ENCODE results near the gene ZACN. TPM values are rescaled to one million over a fixed set of nuclear protein-coding genes. Genes with fewer than 3 reads are reported as not detected.
"Not testable (repeated sequence)": the region's sequence is repeated elsewhere in the genome, so short reads cannot be mapped to it uniquely, and the experiment has no call there.

The ZACN gene
- total RNA-seq, 2 donors from 2014 or later, result not detected

GRCh38 chr17:76076146-76076764 lies 2.7 kb upstream of the ZACN start:
- no peak for DNase-seq (ENCODE audit: low spot score)
- Histone ChIP-seq H3K27ac (no peak overlapping the region), H3K36me3 (no peaks in the 10 kb centered on the region), H3K4me3 (no peak overlapping the region), H3K9me3 (no peaks in the 10 kb centered on the region), H3K27me3 (peaks cover 31 to 46% of the 10 kb centered on the region in 2 donors), H3K4me1 (peaks cover 0 to 60% of the 10 kb centered on the region in 2 donors)
- TF ChIP-seq, protein P1, sequence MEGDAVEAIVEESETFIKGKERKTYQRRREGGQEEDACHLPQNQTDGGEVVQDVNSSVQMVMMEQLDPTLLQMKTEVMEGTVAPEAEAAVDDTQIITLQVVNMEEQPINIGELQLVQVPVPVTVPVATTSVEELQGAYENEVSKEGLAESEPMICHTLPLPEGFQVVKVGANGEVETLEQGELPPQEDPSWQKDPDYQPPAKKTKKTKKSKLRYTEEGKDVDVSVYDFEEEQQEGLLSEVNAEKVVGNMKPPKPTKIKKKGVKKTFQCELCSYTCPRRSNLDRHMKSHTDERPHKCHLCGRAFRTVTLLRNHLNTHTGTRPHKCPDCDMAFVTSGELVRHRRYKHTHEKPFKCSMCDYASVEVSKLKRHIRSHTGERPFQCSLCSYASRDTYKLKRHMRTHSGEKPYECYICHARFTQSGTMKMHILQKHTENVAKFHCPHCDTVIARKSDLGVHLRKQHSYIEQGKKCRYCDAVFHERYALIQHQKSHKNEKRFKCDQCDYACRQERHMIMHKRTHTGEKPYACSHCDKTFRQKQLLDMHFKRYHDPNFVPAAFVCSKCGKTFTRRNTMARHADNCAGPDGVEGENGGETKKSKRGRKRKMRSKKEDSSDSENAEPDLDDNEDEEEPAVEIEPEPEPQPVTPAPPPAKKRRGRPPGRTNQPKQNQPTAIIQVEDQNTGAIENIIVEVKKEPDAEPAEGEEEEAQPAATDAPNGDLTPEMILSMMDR (IDR thresholded peaks at IDR 0.05), result no peak

- H3K27me3 ChIP-seq, result peaks cover 31 to 46% of the 10 kb centered on the region in 2 donors
- no peak overlapping the region for H3K27ac ChIP-seq
- H3K36me3 ChIP-seq, result no peaks in the 10 kb centered on the region
- no peak for DNase-seq (ENCODE audit: low spot score)
- no peak overlapping the region for H3K4me3 ChIP-seq
- H3K9me3 ChIP-seq, result no peaks in the 10 kb centered on the region
- TF ChIP-seq, protein P1 (IDR thresholded peaks at IDR 0.05), result no peak
- H3K4me1 ChIP-seq, result peaks cover 0 to 55% of the 10 kb centered on the region in 2 donors
Measured at GRCh38 chr17:76076765-76077583, 2.0 kb upstream of the ZACN start.

- H3K36me3 ChIP-seq, result no peaks in the 10 kb centered on the region
- H3K27me3 ChIP-seq, result peaks cover 31 to 46% of the 10 kb centered on the region in 2 donors
- H3K4me1 ChIP-seq, result peaks cover 0 to 55% of the 10 kb centered on the region in 2 donors
- H3K27ac ChIP-seq, result no peak overlapping the region
- TF ChIP-seq, protein P1 (IDR thresholded peaks at IDR 0.05), result no peak
- no peak overlapping the region for H3K4me3 ChIP-seq
- no peaks in the 10 kb centered on the region for H3K9me3 ChIP-seq
- no peak for DNase-seq (ENCODE audit: low spot score)
Measured at GRCh38 chr17:76077584-76078110, 1.3 kb upstream of the ZACN start.

DNA sequence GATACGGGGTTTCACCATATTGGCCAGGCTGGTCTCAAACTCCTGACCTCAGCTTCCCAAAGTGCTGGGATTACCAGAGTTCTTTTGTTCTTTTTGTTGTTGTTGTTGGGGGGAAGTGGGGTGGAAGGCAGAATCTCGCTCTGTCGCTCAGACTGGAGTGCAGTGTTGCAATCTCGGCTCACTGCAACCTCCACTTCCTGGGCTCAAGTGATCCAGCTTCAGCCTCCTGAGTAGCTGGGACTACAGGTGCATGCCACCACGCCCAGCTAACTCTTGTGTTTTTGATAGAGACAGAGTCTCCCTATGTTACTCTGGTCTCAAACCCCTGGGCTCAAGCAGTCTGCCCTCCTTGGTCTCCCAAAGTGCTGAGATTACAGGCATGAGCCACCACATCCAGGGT lies 612 bp upstream of the ZACN start:
- H3K4me3 ChIP-seq; H3K36me3 ChIP-seq; DNase-seq (ENCODE audit: low spot score); H3K9me3 ChIP-seq; H3K27ac ChIP-seq: not testable (repeated sequence)
- Histone ChIP-seq H3K27me3 (peaks cover 31 to 46% of the 10 kb centered on the region in 2 donors), H3K4me1 (peaks cover 0 to 50% of the 10 kb centered on the region in 2 donors)

- no peaks in the 10 kb centered on the region for H3K9me3 ChIP-seq
- H3K36me3 ChIP-seq, result peaks cover 15% of the 10 kb centered on the region
- peaks cover 0 to 43% of the 10 kb centered on the region in 2 donors for H3K4me1 ChIP-seq
- TF ChIP-seq, protein P1 (IDR thresholded peaks at IDR 0.05), result no peak
- no peak overlapping the region for H3K4me3 ChIP-seq
- no peak overlapping the region for H3K27ac ChIP-seq
- peaks cover 25 to 36% of the 10 kb centered on the region in 2 donors for H3K27me3 ChIP-seq
- no peak for DNase-seq (ENCODE audit: low spot score)
Measured at GRCh38 chr17:76079535-76079955, 563 bp downstream of the ZACN start.
